NCI-H1436 (cell line): ENCODE results near the gene CNTNAP3B.
"Not testable (repeated sequence)": the region's sequence is repeated elsewhere in the genome, so short reads cannot be mapped to it uniquely, and the experiment has no call there.

Experiments used
- DNase-seq: peaks from one replicate; lab custom pipeline; 2025; lab: John Stamatoyannopoulos, UW

Gene CNTNAP3B

DNA sequence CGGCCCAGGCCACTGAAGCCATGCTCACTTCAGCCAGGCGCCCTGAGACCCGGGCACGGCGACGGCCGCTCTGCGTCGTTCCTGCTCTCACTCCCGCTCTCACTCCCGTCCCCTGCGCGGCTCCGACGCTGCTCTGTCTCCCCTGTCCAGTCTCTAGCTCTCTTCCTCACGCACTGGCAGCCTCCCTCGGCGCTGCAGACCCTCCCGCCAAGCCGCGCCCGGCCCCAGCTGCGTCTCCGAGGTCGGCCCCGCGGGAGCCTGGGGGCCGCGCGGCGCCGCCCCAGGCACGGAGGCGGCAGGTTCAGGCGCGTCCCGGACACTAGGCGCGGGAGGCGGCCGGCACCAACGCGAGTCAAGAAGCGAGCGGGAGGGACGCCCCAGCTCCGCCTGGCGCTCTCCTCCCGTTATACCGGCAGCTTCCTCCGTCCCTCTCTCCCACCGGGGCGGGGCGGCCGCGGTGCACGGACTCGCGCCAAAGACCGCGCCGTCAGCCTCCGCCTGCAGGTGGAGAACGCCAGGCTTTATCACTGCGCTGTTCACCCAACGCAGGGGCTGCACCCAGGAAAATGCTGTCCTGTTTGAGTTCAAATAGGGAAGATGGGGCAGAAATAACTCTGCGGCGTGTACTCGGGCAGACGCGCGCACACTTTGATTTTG, at the start of gene CNTNAP3B:
Gene CNTNAP3B (minus strand): TSS at position 354 of the 657 bp plus-strand sequence. CDS start 332 bp downstream, at position 22.
- DNase-seq: not testable (repeated sequence)

DNA sequence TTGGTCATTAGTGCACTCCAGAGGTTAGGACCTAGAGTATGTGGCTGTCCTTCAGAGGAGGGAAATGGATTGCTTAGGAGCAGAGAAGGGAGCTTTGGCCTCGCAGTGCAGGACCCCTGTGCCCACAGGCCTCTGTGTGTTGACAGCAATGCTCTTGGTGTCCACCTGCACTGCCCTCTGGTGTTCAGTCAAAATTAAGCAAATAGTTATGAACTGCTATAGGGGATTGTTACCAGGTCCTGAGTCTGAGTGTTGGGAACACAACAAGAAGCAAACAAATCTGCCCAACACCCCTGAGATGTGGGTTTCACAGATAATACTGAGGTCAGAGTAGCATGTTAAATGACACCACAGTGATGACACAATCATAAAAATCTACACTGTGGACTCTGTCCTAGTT, 31.1 kb upstream of the CNTNAP3B start:
- not testable (repeated sequence) for DNase-seq

DNA sequence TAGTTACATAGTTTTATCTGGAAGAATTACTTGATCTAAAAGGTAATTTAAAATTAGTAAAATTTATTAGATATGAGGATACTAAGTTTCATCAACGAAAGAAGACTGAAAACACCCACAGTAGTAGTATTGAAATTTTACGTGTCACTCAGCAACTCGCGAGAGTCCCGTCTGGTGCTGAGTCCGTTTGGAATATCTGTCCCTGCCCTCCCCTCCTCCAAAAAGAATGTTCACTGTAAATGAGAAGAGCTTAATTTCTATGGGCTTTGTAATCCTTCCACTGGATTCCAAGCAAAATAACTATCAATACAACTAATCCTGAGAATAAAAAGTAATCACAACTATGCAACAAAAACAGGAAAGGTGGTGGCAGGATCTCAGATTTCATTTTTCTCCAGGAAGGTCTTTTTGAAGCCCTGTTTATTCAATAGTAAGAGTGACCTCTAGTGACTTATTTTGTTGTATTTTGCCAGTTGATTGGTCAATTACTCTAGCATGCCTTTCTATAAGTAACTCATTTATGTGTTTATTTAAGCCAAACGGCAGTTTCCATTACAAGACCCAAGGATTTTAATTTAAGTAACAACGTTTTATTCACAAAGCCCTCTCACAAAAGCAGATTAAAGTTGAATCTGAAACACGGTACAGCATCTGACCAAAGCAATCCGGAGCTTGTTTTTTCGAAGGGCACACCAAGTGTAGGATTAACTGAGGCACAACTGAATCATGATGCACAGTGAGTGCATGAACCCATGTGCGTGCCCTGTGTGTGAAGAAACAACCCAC, 2.0 kb downstream of the CNTNAP3B start:
- not testable (repeated sequence) for DNase-seq

DNA sequence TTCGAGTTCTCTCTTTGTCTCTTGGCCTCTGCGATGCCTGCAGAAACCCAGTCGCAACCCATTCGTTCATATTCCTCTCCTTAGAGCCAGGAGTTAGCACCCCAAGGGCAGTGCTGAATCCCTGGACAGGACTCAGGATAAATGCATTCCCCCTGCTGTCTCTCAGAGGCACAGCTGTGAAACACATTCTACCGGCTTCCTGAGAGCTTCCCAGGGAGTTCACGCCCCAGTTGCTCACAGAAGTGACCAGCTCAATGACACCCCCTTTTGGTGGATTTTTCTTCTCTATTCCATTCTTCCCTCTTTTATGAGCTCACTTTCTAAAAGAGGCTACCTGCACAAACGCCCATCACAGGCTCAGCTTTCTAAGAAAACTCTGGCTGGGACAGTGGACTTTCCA, 8.2 kb downstream of the CNTNAP3B start:
- DNase-seq: not testable (repeated sequence)

DNA sequence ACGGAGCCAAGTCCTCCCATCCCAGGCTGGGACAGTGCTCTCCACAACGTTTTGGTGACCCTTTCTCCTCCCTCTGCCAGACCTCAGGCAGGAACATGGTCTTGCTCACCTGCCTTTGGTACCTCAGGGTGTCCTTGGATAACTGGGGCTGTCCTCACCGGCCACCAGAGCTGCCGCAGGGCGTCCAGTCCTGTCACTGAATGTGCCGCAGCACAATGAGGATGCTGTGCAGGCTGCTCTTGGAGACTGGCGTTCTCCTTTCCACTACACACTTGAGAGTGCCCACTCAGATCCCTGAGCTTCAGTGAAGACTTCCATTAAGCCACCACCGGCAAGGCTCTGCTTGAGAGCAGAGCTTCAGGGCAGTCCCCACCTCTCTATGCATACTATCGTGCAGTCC, 33.3 kb downstream of the CNTNAP3B start:
- DNase-seq: not testable (repeated sequence)

DNA sequence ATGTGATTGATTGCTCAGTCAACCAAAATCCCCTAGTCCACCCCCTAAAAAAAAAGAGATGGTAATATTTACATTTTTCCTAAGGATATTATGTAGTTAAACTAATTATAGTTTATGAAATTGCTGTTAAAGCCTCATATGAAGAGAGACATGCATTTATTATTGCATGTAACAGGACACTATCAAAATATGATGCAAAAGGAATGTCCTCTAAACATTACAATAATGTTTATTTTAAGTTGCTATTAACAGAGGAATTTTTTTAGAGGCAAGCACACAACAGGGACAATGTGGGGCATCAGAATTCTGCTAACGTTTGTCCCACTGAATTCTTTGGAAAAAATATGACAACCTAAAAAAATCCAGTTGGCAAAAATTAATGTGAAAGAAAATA, 44.7 kb downstream of the CNTNAP3B start:
- DNase-seq: not testable (repeated sequence)

DNA sequence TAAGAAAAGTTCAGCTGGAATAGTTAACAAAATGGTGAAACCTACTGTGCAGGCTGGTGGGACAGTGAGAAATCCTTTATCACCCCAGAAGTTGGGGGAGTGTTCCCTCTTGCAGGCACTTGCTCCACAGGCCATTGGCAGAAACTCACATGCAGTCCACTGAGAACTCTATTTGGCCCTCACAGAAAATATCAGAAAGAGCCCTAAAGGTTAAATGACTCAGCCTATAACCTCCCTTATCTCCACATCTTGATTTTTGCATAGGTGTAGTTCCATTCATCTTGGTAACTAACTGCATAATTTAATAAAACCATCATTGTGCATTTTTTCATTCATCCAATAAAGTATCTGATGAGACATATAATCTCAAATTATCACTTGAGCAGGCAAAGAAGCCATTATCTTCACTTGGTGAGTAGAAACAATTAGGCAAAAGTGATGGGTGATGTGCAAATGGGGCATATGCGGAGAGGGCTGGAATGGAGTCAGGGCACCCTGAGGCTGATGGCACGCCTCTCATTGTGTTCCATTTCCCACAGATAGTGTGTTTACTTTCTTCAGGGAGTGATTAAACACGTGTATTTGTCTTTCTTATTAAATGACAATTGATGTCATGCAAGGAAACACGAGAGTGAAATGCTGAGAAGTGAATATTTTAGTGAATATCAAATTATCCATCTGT, 45.2 kb downstream of the CNTNAP3B start:
- DNase-seq: not testable (repeated sequence)

DNA sequence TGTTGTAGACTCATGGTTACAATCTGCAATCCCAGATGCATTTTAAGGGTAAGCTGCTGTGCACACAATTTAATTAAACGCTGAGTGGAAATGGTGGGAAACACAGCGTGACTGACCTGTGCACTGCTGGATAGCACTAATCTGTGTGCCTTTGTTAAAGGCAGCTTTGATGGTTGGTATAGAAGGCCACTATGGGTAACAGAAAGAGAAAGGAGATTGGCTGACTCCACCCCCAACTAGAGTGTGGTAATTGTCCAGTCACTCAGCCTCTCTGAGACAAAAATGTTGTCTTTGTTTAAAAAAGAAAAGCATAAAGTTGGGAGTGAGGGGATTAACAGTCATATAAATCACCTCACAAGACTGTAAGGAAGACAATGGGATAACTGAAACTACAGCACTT, 48.9 kb downstream of the CNTNAP3B start:
- DNase-seq: not testable (repeated sequence)

DNA sequence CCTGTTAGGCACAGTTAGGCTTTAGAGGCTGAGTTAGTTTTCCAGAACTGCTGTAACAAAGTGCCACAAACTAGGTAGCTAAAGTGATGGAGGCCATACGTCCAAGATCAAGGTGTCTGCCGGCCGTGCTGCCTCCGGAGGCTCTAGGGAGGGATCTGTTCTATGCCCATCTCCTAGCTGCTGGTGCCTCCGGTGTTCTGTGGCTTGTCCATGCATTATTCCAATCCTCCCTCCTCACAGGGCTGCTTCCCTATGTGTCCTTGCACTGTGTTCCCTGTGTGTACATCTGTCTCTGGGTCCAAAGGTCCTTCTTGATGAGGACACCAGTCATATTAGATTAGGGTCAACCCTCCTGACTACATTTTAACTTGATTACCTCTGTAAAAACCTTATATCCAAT, 54.4 kb downstream of the CNTNAP3B start:
- DNase-seq: not testable (repeated sequence)

DNA sequence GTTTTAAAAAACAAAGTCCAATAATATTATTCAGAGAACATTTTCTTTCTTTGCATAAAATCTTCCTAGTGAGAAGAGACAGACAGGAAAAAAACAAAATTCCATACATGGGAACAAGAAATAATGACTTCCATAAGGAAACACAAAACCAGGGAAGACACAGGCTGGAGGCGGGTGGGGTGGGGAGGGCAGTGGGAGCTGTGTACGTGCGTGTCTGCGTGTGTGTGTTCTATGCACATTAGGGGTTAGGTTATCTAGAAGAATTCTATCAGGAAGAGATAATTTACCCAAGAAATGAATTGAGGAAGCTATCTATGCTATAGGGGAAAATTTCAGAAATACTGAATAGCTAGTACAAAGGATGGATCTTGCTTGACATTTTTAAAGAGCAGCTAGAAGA, 58.2 kb downstream of the CNTNAP3B start:
- not testable (repeated sequence) for DNase-seq

DNA sequence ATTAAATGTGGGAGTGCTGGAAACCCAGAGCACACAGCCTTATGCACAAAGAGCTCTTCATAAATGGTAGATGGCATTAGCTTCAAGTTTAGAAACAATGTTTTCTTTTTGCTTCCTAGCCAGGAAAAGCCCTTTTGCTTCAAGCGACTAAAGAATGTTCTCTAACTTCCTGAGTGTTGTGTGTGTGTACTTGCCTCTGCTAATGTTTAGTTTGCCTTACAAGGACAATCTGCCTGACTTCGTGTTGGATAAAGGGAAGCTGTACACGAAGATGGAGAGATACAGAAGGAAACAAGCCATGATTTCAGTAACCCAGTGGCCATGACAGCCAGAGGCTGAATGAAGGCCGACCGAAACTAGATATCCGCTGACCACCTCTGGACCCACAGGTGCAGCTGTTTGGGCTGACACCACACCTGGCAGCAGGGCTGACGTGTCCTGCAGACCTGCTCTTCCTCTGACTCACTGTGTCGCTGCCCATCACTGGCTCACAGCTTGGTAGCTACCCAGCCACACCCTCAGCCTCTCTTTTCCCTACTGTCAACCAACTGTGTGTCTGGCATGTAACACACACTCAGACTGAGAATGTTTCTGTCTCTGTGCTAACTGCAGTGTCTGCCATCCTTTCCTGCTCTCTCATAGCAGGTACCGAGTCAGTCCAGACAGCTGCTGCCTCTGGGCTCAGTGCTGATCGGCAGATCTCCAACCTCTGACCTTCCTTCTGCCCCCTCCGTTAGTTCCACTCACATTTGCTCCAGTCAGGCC, 59.0 kb downstream of the CNTNAP3B start:
- not testable (repeated sequence) for DNase-seq

DNA sequence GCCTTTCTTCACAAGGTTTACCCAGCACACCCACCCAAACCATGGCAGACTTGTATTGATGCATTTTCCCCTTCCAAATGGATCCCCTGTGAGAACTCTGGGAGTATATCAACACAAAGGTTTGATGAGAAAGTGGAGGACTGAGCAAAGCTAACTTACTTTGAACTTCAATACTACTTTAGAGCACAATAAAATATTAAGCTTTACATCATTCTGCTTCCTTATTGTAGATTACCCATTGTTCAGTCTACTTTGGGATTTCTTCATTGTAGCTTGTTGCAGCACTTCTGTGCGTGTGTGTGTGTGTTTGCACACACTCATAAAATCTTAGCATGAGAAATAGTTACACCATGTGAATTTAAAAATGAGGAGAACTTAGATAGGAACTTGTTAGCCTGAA, 75.4 kb downstream of the CNTNAP3B start:
- not testable (repeated sequence) for DNase-seq

DNA sequence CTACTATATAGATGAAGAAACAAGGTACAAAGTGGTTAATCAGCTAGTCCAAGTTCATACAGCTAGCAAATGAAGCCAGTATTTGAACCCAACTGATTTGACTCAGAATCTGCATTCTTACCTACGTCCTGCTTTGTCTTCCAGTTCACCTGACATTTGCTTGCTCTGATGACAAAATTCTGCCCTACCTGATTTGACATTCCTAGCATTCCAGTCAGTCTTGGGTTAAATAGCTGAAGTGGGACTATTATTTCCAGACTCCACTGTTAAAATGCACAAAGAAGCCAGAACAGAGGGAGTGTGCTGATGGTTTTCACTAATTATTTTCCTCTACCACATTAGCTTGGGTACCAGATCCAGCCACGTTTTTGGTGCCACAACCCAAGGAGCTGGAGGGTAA, 78.5 kb downstream of the CNTNAP3B start:
- DNase-seq: not testable (repeated sequence)

DNA sequence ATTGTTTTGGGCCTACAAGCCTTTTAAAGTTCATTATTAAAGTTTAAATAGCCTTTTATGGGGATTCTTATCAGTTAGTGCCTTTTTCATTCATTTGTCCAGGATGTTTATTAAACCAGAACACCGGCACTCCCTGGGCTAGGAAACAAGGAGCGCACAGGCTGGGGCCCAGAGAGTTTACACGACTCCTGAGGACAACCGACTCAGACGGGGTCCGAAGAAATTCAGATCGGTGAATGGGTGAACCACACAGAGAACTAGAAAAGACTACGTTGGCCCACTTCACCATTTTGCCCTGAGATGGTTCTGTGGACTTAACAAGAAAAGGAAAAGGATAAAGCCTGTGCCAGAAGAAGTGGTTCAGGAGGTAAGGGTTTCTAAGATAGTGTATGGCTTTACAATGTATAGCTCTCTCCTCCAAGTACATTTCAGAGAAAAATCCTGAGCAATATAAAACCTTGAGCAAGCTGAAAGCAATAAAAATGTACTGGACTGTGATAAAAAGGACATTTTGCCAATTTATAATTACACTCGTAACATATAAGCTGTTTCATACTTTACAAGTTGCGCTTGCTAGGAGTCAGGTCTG, 84.7 kb downstream of the CNTNAP3B start:
- not testable (repeated sequence) for DNase-seq

DNA sequence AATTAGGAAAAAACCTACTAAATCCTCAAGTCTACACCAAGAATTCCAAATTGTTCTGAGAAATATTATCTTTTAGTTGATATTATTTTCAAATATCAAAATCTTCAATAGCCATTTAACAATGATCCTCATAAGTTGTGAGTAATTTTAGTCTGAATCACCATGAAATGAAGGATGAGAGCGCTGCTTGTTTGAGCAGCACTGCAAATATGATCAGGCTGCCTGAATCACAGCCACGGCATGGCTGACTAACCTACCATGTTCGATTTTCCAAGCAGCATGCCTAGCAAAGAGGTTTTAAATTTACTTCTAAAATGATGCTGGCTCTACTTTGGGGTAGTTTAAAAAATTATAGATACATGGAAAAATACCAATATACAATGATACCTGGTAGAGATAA, 95.7 kb downstream of the CNTNAP3B start:
- DNase-seq: not testable (repeated sequence)

DNA sequence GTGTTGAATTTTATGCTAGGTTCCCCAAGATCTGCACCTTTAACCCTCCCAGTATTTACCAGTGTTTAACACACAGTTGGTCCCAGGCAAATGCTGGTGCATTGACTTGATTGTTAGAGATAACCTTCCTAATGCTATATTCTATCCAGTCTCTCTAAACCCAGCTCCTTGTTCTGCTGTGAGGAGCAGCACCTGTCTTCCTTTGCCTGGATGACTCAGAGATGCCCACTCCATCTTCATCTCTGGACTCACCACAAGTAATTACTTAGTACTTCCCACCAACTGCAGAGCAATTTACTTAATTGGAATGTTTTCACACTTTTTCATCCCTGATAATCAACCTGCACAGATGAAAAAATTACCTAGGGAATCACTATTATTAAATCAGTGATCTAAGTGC, 108.6 kb downstream of the CNTNAP3B start:
- DNase-seq: not testable (repeated sequence)

DNA sequence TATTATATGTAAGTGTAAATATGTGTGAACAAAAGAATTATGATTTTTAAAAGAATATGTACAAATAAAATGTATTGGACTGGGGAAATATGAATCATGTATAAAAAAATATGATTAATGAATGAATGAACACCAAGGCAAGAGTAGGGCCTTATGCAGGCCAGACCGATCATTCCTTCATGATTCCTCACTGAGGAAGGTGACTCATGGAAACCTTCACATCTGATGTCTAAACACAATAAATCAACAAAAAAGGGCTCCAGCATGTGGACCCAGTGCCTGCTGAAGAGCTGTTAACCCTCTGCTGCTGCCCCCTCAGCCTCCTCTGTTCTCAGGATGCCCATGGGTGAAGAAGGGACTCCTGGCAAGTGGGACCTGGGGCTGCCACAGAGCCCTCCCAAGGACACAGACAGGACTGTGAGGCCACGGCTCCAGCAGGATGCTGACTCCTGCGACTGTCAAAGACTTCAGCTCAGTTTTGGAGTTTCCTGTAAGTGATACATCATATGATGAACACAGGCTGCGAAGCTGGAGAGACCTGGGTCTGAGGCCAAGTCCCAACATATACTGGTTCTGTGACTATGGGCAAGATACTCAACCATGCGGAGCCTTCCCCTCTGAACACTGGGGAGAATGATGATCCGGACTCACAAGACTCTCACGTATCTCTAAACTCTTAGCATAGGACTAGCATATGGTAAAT, 110.9 kb downstream of the CNTNAP3B start:
- not testable (repeated sequence) for DNase-seq

DNA sequence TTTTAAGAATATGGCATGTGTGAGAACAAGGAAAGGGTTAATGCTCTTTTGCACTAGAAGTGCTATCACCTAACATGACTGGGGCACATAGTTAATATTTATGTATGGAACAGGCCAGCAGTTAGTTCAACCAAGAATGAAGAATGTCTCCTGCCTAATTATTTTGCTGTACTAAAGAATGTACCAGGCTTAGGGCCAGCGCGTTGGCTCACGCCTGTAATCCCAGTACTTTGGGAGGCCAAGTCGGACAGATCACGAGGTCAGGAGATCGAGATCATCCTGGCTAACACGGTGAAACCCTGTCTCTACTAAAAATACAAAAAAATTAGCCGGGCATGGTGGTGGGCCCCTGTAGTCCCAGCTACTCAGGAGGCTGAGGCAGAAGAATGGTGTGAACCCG, 114.9 kb downstream of the CNTNAP3B start:
- not testable (repeated sequence) for DNase-seq

DNA sequence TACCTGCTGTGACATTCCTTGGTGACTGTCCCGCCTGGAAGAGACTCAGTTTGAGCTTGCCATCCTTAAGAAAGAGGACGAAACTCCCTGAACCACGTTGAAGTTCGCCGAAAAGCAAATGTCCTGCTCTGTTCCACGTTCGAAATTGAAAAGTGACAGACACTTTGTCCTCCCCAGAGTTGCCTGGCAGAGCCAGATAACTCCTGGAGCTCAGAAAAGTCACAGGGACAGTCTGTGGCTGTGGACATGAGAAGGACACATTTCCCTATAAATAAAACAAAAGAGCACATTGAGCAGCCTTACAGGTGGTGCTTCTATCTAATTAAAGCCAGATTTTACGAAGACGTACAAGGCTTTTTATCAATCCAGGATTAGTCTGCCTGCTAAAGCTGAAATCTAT, 137.6 kb downstream of the CNTNAP3B start:
- DNase-seq: not testable (repeated sequence)

DNA sequence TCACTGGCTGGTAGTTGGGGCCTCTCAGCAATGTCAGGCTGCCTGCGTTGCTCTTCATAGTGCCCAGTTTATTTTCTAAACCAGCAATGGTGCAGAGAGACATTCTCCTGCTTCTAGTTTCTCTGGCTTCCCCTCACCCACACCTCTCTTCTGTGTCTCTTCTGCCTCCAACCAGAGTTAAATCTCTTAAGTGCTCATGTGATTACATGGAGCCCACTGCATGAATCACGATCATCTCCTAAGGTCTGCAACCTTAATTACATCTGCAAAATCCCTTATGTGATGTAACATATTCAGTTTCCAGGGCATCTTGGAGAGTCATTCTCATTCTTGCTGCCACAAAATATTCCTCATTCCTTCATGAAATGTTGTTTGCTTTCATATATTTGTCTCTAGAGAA, 149.0 kb downstream of the CNTNAP3B start:
- DNase-seq: not testable (repeated sequence)
